Ascending aorta (tissue), 2 donors: ENCODE results near the gene LUC7L2. TPM values are rescaled to one million over a fixed set of nuclear protein-coding genes. Genes with fewer than 3 reads are reported as not detected.

Experiments used
- DNase-seq, 2 donors: peaks; one replicate each; pipeline ENCODE4 v3.0.0-alpha.2; 2019; ENCODE audit warnings: low spot score in 2 of 2
- H3K27ac ChIP-seq, 2 donors: fragments of 200-600 bp; sonication (generic); one replicate each; pipeline ENCODE4 v1.5.1; 2016 to 2017; ENCODE audit warnings: mild to moderate bottlenecking in 1 of 2
- H3K27me3 ChIP-seq: fragments of 200-600 bp; sonication (generic); one replicate; pipeline ENCODE4 v1.5.1; 2017
- H3K36me3 ChIP-seq, 2 donors: fragments of 200-600 bp; sonication (generic); one replicate each; pipeline ENCODE4 v1.5.1; 2016
- H3K4me1 ChIP-seq, 2 donors: fragments of 200-600 bp; sonication (generic); one replicate each; pipeline ENCODE4 v1.5.1; 2016 to 2017; ENCODE audit warnings: mild to moderate bottlenecking in 1 of 2
- H3K4me3 ChIP-seq, 2 donors: fragments of 200-600 bp; sonication (generic); one replicate each; pipeline ENCODE4 v1.5.1; 2016 to 2017; ENCODE audit warnings: mild to moderate bottlenecking in 1 of 2
- H3K9me3 ChIP-seq, 2 donors: fragments of 200-600 bp; sonication (generic); one replicate each; pipeline ENCODE4 v1.5.1; 2016
- CTCF ChIP-seq, 3 experiments: fragments of 200-600 bp in 2 of 3; fragments of 450-650 bp in 1 of 3; sonication (generic) in 2 of 3; IDR thresholded peaks; one replicate each; pipeline ENCODE4 v1.5.1; 2016 to 2019; ENCODE audit warnings: antibody characterized with exemption in 3 of 3, mild to moderate bottlenecking in 1 of 3, moderate library complexity in 1 of 3
- intact Hi-C: fragments of 100-400 bp; cut with DNase I; formaldehyde crosslinking; loops from one replicate; pipeline ENCODE4 v1.15.1; 2023
- total RNA-seq: library from RNA; depleted of rRNA; stranded (reverse); fragments of >200 nt; gene quantifications from one replicate; pipeline ENCODE4 v1.1.0, GENCODE V29; 2016

LUC7L2 gene
- total RNA-seq, 1 donor from 2014 or later: 41.0 TPM

GRCh38 chr7:139370943-139371313 lies 11.2 kb downstream of the LUC7L2 start:
- Histone ChIP-seq H3K36me3 (peaks cover 0 to 10% of the 10 kb centered on the region in 2 donors), H3K27ac (no peak overlapping the region), H3K9me3 (no peaks in the 10 kb centered on the region), H3K27me3 (no peaks in the 10 kb centered on the region), H3K4me1 (peaks cover 6 to 39% of the 10 kb centered on the region in 2 donors), H3K4me3 (no peak overlapping the region)
- no peak for TF ChIP-seq CTCF (IDR thresholded peaks at IDR 0.05)
- intact Hi-C loops: no loop called here
- no peak for DNase-seq

GRCh38 chr7:139374246-139374645 lies 14.6 kb downstream of the LUC7L2 start:
- Histone ChIP-seq H3K27me3 (no peaks in the 10 kb centered on the region), H3K4me1 (peaks cover 6 to 29% of the 10 kb centered on the region in 2 donors), H3K4me3 (no peak overlapping the region), H3K36me3 (peaks cover 26 to 28% of the 10 kb centered on the region in 2 donors), H3K9me3 (no peaks in the 10 kb centered on the region), H3K27ac (no peak overlapping the region)
- TF ChIP-seq CTCF (IDR thresholded peaks at IDR 0.05): no peak
- intact Hi-C loops: no loop called here
- DNase-seq: no peak

- Histone ChIP-seq H3K36me3 (peaks cover 32 to 77% of the 10 kb centered on the region in 2 donors), H3K27me3 (no peaks in the 10 kb centered on the region), H3K4me3 (no peak overlapping the region), H3K27ac (no peak overlapping the region), H3K4me1 (no peaks in the 10 kb centered on the region), H3K9me3 (no peaks in the 10 kb centered on the region)
- no peak for TF ChIP-seq CTCF (IDR thresholded peaks at IDR 0.05)
- intact Hi-C loops: no loop called here
- DNase-seq: no peak
These were observed 22.7 kb downstream of the LUC7L2 start for GRCh38 chr7:139382439-139382838.

GRCh38 chr7:139384611-139385010 lies 24.9 kb downstream of the LUC7L2 start:
- intact Hi-C loops: no loop called here
- no peak for TF ChIP-seq CTCF (IDR thresholded peaks at IDR 0.05)
- H3K4me1 ChIP-seq: no peaks in the 10 kb centered on the region
- H3K27me3 ChIP-seq: no peaks in the 10 kb centered on the region
- peaks cover 17 to 72% of the 10 kb centered on the region in 2 donors for H3K36me3 ChIP-seq
- no peak overlapping the region for H3K27ac ChIP-seq
- no peak for DNase-seq
- no peaks in the 10 kb centered on the region for H3K9me3 ChIP-seq
- H3K4me3 ChIP-seq: no peak overlapping the region

- no peaks in the 10 kb centered on the region for H3K9me3 ChIP-seq
- peaks cover 21 to 60% of the 10 kb centered on the region in 2 donors for H3K36me3 ChIP-seq
- no peaks in the 10 kb centered on the region for H3K27me3 ChIP-seq
- DNase-seq: no peak
- no peaks in the 10 kb centered on the region for H3K4me1 ChIP-seq
- no peak overlapping the region for H3K27ac ChIP-seq
- H3K4me3 ChIP-seq: no peak overlapping the region
- intact Hi-C loops: no loop called here
- TF ChIP-seq CTCF (IDR thresholded peaks at IDR 0.05): no peak
These were observed 27.9 kb downstream of the LUC7L2 start for GRCh38 chr7:139387594-139387993.

GRCh38 chr7:139389091-139389490 lies 29.4 kb downstream of the LUC7L2 start:
- no peaks in the 10 kb centered on the region for H3K9me3 ChIP-seq
- peaks cover 21 to 48% of the 10 kb centered on the region in 2 donors for H3K36me3 ChIP-seq
- H3K4me3 ChIP-seq: no peak overlapping the region
- H3K4me1 ChIP-seq: no peaks in the 10 kb centered on the region
- no peak for TF ChIP-seq CTCF (IDR thresholded peaks at IDR 0.05)
- intact Hi-C loops: no loop called here
- no peak overlapping the region for H3K27ac ChIP-seq
- DNase-seq: no peak
- no peaks in the 10 kb centered on the region for H3K27me3 ChIP-seq
